GM18870 (cell line): ENCODE measurements around the gene QPCT.
A peak's percentile ranks its signal among the peaks of the same experiment; 100 is the strongest.
"Not testable (repeated sequence)": the region's sequence is repeated elsewhere in the genome, so short reads cannot be mapped to it uniquely, and the experiment has no call there.

Experiments used
- ATAC-seq: cut with Tn5 transposase; IDR thresholded peaks from one replicate; pipeline ENCODE4 v1.9.1; 2021; ENCODE audit warnings: moderate library complexity; ENCODE audit not compliant: unreplicated experiment

Gene QPCT

DNA sequence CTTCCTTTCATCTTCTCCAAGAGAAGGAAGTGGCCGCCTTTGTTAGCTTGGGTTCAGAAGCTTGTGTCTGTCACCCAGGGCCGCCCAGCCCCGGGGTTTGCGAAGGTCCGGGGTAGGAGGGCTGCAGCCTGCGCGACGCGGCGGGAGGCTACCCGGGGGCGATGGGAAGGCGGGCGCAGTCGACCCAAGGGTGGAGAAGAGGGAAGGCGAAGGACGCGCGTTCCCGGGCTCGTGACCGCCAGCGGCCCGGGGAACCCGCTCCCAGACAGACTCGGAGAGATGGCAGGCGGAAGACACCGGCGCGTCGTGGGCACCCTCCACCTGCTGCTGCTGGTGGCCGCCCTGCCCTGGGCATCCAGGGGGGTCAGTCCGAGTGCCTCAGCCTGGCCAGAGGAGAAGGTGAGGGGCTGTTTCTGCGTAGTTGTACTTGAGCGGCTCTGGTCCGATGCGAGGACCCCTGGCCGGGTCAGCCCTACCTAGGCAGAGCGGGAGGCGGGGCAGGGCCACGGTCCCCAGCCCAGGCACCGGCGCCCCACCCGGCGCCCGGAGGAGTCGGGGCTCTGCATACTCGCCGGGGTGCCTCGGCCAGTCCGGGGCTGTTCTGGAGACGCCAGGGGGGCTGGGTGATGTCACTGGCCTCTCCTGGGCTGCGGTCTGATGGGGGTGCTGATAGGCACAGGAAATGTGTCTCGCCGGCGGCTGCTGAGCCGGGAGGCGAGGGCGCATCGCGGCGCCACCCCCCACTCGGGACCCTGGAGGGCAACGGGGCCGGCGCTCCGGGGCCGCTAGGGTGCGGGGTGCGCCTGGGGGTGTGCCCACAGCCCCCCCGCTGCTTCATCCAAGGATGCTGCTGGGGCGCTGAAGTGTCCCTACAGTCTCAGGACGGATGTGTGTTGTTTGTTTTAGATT lies at the start of gene QPCT:
TSS of gene QPCT (plus strand) at position 178 of the 909 bp plus-strand sequence. CDS start at position 280, 102 bp downstream.
- no peak for ATAC-seq

GRCh38 chr2:37294858-37295257 lies 49.6 kb upstream of the QPCT start:
- not testable (repeated sequence) for ATAC-seq

- no peak for ATAC-seq
Measured at GRCh38 chr2:37295469-37296073, 48.9 kb upstream of the QPCT start.

DNA sequence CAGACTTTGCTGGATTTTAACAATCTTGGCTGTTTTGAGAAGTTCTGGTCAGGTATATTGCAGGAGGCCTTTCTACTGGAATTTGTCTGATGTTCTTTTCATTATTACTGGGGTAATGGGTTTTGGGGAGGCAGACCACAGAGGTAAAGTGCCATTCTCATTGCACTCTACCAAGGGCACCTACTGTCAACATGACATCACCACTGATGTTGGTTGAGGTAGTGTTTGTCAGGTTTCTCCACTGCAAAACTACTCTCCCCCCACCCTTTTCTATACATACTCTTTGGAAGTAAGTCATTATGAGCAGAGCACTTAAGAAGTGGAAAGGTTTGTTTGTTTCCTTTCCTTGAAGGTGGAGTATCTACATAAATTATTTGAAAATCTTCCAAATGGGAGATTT lies 46.8 kb upstream of the QPCT start:
- ATAC-seq = no peak

DNA sequence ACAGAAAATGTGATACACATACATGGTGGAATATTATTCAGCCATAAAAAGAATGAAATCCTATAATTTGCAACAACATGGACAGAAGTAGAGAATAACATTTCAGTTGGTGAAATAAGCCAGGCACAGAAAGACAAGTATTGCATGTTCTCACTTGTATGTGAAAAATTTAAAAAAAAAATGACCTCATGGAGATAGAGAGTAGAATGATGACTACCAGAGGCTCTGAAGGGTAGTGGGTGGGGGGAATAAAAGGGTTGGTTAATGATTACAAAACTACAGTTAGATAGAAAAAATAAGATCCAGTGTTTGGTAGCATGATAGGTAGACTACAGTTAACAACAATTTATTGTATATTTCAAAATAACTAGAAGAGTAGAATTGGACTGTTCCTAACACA lies 44.3 kb upstream of the QPCT start:
- no peak for ATAC-seq

DNA sequence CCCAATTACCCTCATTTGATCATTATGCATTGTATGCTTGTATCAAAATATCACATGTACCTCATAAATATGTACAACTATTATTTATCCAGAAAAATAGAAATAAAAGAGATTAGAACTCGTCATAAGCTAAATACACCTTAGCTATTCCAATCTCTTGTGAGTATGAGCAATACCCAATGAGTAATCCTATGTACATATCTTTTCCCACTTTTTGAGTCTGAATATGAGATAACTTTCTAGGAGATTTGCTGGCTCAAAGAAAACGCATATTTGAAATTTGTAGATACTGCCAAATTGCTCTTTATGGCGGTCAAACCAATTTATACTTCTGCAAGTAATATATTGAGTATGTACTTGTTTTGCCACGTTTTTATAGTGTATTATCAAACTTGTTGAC lies 43.9 kb upstream of the QPCT start:
- no peak for ATAC-seq

DNA sequence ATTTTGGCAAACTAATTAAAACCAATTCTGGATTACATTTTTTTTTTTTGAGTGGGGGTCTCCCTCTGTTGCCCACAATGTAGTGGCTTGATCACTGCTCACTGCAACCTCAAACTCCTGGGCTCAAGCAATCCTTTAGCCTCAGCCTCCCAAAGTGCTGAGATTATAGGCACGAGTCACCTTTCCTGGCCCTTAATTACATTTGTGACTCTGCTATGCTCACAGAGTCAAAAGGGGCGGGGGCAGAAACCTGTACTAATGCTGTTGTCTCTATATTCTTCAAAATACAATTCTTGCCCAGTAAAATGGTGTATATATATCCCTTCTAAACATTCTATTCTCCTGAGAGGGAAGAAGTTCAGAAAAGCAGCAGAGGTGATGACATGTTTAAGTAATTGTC lies 43.0 kb upstream of the QPCT start:
- ATAC-seq = no peak

GRCh38 chr2:37302701-37303252 lies 41.7 kb upstream of the QPCT start:
- ATAC-seq = no peak

DNA sequence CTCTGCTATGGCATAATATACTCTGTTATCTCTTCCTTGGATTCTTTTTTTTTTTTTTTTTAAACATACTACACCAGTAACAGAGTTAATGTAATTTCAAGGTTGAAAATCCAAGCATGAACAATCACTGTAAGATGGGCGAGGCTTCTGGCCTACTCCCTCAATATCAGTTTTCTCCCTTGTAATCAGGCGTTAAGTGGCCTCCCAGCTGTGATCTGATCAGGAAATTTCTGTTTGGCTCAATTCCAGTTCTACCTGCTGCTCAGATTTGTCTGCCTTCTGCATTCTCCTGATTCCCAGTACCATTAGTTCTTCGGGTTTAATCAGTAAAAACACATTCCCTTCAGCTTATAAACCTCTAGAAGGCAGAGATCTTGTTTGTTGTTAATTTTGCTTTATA lies 38.4 kb upstream of the QPCT start:
- no peak for ATAC-seq

- ATAC-seq = no peak
Measured at GRCh38 chr2:37307500-37307899, 36.9 kb upstream of the QPCT start.

GRCh38 chr2:37315364-37315763 lies 29.1 kb upstream of the QPCT start:
- no peak for ATAC-seq

DNA sequence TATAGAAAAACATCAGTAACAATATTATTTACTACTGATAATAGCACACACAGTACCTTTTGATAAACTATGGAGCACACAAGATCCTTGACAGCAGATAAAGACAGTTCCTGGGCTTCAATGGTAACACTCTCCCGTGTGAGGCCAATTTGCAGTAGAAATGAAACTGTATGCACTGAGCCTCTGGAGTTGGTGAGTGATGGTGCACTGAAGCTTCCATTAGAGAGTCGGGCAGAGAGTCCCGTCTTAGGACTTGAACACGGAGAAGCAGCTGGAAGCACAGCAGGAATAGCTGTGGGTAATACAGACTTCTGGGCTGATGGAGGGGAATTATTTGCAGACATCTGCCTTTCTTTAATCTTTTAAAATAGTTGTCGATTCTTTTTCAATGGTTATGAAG lies 28.2 kb upstream of the QPCT start:
- no peak for ATAC-seq

DNA sequence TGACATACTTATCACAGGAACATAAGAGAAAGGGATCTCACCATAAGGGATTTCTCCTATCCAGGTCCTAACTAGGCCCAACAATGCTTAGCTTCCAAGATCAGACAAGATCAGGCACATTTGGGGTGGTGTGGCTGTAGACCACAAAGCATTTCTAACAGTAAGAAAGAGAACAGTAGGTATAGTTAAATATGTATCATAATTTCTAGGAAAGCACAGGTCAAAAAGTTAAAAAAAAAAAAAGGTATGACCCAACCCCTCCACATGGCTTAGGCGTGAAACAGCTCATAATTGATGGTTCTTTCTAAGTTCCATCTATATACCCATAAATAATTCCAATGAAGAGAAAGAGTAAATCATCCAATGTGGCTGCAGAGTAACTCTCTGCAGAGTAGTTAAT lies 26.7 kb upstream of the QPCT start:
- no peak for ATAC-seq

DNA sequence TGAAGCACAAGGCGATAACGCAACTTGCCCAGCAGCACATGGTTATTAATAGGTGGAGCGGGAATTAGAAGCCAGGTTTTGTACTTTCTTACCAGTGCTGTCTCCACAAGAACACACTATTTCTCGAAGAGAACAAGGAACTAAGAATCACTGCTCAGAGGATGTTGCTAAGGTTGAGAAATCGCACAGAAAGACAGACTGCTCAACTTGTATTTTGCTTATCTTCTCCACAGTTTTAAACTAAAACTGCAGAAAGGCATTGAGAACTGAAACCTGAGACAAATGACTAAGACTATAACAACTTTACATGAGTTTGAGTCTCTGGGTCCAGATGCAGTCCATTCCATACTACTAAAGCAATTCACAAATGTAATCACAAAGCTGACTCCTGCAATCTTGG lies 26.0 kb upstream of the QPCT start:
- peak; percentile 79 for ATAC-seq

GRCh38 chr2:37319754-37320609 lies 24.4 kb upstream of the QPCT start:
- ATAC-seq = no peak

- no peak for ATAC-seq
Measured at GRCh38 chr2:37321029-37321682, 23.3 kb upstream of the QPCT start.

DNA sequence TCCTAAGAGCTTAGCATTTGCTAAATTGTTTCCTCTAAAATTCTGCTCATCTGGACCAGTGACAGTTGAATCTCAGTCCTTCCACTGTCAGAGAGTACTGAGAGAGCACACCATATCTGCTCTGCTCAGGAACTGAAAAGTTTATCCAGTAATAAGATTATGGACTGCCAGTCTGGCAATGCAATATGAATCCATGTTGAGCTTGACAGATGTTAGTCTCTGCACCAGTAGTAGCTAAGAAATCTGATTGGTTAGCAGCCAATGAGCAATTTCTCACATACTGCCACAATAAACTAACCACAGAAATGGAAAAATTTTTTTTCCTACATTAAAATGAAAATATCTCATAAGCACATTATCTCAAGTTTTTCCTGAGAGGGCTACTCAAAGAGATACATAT lies 22.1 kb upstream of the QPCT start:
- ATAC-seq = no peak

DNA sequence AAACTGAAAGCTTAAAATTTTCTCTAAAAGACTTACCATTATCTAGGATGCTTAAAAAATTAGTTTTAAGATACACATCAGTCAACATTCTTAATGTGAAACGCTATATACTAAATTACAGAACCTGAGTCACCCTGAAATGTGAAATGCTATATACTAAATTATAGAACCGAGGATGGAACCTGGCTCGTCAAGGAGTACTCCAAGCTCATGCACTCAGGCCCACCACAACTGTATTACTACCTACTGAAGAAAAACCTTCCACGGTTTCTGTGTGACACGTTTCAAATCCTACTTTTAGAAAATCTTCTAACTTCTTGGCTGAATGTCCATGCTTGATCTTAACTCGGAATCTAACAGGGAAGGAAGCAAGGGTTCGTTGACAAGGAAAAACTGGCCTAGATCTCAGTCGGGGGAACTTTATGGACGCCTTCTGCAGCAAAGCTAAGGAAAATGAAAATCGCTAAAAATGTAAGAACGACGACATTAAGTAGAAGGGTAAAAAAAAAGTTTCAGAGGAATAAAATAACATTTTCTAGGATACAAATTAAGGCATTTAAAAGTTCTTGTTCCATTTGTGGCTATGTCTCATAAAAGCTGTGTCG lies 21.2 kb upstream of the QPCT start:
- ATAC-seq = no peak

DNA sequence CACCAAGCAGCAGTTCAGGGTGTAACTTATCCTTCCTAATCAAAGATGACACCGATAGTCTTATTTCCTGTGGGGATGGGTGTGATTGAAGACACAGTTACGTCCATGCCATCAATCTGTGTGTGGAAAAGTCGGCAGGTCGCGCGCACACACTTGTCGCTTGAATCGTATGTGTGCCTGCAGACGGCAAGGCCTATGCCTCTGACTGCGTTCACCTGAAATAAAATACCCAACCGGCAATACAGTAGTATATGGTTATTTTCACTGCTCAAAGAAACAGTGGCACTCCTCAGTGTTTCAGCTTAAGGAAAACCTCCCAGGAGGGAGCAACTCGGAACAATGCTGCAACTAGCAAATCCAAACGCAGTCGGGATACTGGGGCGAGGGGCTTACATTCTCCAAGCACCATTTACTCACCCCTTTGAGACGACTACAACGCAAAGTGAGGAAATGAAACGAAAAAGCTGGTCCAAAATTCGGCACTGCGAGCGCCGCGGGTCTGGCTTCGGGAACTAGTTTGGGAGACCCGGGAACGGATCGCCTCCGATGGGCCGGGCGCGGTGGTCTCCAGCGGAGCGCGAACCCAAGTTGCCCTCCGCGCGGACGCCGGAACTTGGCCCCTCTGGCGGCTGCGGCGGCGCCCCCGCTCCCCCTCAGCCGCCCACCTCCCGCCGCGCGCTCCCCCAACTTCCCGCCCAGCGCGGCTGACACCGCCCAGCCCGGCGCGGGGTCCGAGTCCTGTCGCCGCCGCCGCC lies 20.5 kb upstream of the QPCT start:
- no peak for ATAC-seq

- no peak for ATAC-seq
Measured at GRCh38 chr2:37324536-37324785, 20.0 kb upstream of the QPCT start.
